Activated effector memory CD4-positive, alpha-beta T cell treated with anti-CD3 and anti-CD28 coated beads, Interleukin-2, amount 50 U/mL, for 16 hours (primary cell): Measurements from ENCODE around the gene PADI2.

Experiments used
- DNase-seq: peaks from one replicate; pipeline ENCODE4 v3.0.0-alpha.2; 2020

The PADI2 gene

GRCh38 chr1:17053685-17054410, 65.4 kb downstream of the PADI2 start, which contains the start of gene SDHB:
TSS of gene SDHB (minus strand) at chr1:17054032. CDS start at chr1:17054019, 13 bp downstream.
- DNase-seq, result peak; percentile 100

GRCh38 chr1:17053086-17053684, 66.1 kb downstream of the PADI2 start:
- DNase-seq, result no peak

- no peak for DNase-seq
Observed at GRCh38 chr1:17052641-17053040, 66.6 kb downstream of the PADI2 start.

GRCh38 chr1:17052038-17052437, 67.2 kb downstream of the PADI2 start:
- DNase-seq, result no peak

GRCh38 chr1:17047924-17048323, 71.3 kb downstream of the PADI2 start:
- DNase-seq, result no peak

GRCh38 chr1:17046334-17046657, 73.0 kb downstream of the PADI2 start:
- no peak for DNase-seq

DNA sequence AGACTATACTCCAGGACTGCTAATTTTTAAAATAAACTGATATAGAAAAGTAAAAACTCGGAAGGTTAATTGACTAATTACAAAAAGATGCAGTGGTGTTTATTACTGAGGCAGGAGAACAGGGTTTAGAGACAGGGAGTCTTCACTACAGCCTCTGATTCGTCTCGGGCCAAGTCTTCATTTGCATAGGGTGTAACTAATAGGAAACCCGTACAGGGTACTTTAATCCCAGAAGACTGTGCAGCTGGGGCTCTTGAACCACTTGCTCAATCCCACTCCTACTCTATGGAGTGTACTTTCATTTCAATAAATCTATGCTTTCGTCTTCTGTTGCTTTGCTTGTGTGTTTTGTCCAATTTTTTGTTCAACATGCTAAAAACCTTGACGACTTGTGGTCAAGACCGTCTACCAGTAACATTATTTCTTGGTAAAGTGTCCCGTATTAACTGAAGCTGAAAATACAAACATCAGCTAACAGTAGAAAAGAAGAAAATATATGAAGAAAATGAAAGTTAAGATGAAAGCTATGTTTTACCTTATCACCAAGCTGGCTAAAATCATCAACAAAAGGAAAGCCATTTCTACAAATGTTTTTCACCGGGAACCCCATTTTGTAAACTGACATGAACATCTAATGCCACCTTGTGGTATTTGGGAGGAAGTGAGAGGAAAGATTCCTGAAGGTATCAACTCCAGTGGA, 73.5 kb downstream of the PADI2 start:
- DNase-seq, result no peak

DNA sequence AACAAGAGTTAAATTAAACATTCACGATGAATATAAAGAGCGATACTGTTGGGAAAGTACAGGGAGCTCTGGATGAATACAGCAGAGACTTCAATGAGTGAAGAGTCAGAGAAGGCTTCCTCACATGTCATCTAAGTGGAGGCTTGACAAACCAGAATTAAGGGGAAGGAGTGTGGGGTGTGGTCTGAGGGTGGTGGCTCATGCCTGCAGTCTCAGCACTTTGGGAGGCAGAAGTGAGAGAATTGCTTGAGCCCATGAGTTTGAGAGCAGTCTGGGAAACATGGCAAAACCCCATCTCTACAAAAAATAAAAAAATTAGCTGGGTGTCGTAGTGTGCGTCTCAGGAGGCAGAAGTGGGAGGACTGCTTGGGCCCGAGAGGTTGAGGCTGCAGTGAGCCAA, 74.1 kb downstream of the PADI2 start:
- DNase-seq, result no peak

DNA sequence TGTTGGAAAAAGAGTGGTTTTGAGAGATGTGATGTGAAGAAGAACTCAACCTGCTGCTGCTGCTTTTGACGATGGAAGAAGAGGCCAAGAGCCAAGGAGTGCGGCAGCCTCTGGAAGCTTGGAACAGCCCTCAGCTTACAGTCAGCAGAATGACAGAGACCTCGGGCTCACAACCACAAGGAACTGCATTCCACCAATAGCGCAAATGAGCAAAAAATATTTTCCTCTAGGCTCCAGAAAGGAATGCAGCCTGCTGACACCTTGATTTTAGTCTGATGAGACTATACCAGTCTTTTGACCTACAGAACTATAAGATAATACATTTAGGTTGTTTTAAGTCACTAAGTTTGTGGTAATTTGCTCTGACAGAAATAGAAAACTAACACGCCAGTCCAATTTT, 75.6 kb downstream of the PADI2 start:
- DNase-seq, result no peak

- DNase-seq, result no peak
Observed at GRCh38 chr1:17040135-17040534, 79.1 kb downstream of the PADI2 start.

DNA sequence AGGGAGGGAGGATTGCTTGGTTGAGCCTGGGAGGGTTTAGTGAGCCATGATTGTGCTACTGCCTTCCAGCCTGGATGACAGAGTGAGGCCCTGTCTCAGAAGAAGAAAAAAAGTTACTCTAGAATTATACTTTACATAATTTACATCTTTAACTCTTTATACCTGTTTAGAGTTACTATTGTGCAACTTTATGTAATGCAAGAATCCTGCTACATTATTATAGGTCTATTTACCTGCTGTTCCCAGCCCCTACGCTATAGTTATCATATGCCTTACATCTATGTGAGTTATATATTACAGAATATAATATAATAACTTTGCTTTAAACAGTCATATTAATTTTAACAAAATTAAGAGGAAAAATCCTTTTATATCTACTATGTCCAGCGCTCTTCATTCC, 79.7 kb downstream of the PADI2 start:
- DNase-seq, result no peak

DNA sequence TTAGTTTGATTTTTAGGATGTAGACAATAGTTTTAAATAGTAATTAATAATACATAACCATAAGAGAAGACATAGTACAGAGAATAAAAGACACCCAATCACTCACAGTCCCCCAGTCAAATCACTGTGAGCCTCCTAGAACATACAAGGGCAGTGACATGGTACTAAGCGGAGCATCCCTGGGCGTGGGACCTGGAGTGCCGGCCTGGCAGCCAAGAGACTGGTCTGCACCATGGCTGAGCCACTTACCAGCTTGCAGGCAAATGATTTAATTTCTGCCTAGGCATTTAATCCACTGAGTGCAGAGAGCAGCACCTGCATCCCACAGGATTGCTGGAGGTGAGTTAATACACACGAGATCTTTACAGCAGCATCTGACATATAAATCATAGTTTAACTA, 85.8 kb downstream of the PADI2 start:
- DNase-seq, result no peak

- no peak for DNase-seq
Observed at GRCh38 chr1:17032741-17033140, 86.5 kb downstream of the PADI2 start.

DNA sequence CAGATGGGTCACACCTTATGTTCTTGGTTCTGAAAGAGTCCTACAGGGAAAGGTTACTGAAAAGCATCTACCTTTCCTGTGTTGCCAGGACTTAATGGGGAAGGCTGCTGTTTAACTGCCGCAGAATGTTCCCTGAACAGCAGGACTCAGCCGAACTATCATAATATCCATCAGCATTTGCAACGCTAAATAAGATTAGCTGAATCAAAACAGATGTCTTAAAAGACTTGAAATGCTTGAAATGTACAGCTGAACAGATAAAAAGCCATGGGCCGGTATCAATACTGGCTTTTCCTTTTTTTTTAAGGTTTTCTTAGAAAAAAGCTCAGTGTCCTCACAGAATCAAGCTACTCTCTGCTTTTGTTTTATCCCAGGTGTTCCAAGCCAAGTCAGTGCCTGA, 87.8 kb downstream of the PADI2 start:
- no peak for DNase-seq

GRCh38 chr1:17030206-17030605, 89.0 kb downstream of the PADI2 start:
- no peak for DNase-seq

DNA sequence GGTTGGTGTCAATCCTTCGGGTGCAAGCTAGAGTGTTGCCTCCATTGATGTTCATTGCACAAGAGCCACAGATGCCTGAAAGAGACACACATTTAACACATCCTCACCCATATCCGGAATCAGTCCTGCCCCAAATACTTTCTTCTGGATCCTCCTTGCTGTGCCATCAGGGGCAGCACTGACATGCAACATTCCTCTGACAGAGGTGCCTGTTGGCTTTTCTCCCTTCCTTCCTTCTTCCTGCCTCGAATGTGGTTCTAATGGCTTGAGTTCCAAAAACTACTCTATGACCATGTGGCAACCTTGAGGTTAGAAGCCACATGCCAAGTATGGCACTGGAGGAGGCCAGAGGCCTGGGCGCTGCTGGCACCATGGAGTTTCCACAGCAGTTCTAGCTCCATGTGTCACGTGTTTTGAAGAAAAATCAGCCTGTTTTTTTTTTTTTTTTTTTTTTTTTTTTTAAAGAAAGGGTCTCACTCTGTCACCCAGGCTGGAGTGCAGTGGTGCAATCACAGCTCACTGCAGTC, 90.5 kb downstream of the PADI2 start:
- DNase-seq, result no peak

GRCh38 chr1:17027900-17028299, 91.4 kb downstream of the PADI2 start:
- no peak for DNase-seq

DNA sequence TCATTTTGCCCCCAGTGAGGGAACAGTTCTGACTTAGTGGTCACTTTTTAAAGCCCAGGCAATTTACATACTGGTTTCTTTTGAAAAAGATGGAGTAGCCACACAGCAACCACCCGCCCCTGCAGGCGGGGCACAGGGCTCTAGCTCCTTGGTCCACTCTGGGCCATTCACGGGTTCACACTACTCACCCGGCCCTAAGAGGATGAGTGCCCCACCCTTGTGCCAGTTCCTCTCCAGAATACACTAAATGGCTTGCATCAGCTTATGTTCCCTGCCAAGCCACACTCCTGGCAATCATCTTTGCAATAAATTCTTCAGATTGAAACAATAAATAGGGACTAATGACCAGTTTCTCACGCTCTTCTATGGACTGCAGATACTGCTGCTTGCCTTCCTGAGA, 91.8 kb downstream of the PADI2 start:
- DNase-seq, result no peak

- no peak for DNase-seq
Observed at GRCh38 chr1:17024721-17025120, 94.5 kb downstream of the PADI2 start.

DNA sequence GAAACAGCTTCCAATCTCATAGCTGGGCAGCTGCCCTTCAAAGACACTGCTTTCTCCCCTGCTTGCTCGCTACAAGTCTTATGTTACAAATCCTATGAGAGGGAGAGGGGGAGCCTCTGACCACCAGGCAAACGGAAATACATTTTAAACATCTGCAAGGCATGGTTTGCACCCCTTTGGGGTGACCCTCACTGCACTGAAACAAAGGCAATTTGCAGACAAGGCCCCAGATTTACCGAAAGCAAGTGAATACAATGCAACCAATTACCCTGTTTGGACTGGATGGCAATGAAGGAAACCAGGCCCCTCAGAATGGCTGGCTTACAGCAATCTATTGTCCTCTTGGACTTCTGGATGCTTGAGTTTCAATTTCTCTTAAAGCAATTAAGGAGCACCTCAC, 95.7 kb downstream of the PADI2 start:
- no peak for DNase-seq

- DNase-seq, result no peak
Observed at GRCh38 chr1:17023102-17023501, 96.1 kb downstream of the PADI2 start.

DNA sequence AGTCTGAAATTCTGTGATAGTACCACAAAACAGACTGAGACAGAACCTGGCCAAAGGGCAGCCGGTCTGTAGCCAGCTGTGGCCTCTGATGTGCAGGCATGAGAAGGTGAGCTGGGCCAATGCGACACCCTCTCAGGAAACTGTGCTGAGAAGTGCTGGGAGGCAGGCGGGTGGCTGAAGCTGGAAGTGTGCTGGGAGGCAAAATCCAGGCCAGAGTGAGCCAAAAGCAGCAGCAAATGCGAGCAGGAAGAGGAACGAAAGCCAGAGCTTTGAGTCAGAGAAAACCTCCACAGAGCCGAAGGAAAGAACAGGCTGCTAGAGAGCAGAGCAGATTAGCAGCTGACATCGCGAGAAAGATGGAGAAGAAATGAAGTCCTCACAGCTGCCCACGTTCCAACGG, 97.4 kb downstream of the PADI2 start:
- DNase-seq, result no peak

DNA sequence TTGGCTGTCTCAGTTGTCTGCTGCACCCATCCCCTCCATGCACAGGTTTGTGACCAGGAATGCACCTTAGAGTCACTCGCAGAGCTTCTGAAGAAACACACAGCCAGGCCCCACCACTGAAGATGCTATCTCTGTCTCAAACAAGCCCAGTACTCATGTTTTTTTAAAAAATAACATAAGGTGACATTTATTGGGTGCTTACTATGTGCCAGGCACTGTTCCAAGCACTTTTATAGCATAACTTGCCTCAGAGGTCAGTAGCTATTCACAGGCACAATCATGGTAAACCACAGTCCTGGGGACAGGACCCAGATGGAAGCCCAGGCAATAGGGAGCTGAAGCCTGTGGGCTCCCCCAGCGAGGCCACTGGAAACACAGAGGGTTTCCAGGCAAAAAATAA, 98.7 kb downstream of the PADI2 start:
- no peak for DNase-seq

DNA sequence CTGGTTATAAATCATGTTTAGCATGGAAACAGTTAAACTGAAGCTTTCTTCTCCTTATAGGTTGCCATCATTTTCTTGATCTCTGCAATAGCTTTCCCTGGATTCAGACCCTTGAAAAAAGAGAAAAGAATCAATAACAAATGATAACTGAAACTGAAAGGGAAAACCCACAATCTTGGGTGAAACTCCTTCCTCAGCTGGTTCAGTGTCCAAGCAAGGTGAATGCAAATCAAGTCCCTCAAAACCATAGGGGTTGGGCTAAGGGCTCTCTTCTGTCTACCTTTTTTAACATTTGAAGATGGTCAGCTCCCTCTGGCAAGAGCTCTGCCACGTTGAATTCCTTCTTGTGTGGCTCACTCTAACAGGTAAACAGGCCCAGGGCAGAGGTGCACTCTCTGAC, 100.4 kb downstream of the PADI2 start:
- DNase-seq, result peak; percentile 39
